Endothelial cell of umbilical vein (primary cell): ENCODE results near the gene APOO. TPM values are rescaled to one million over a fixed set of nuclear protein-coding genes. Genes with fewer than 3 reads are reported as not detected.

Experiments used
- BruUV-seq: library from RNA; stranded (reverse); fragments of 400-500 nt; replicated peaks from 2 replicates; lab custom pipeline; 2021; lab: Mats Ljungman, UMichigan
- CTCF ChIA-PET: fragments of 300-600, 350-600 bp; sonication (Branson Sonifier 250); formaldehyde crosslinking; loops from one replicate; lab custom pipeline; 2021; ENCODE audit warnings: antibody characterized with exemption, inconsistent platforms; lab: Charles Lee
- POLR2A ChIA-PET: fragments of 300-600, 350-600 bp; sonication (Branson Sonifier 250); formaldehyde crosslinking; loops from one replicate; lab custom pipeline; 2021; ENCODE audit warnings: antibody characterized with exemption, inconsistent platforms; lab: Charles Lee
- DNase-seq: peaks from one replicate; pipeline ENCODE4 v3.0.0-alpha.2; 2011; ENCODE audit warnings: low read depth, low spot score
- FAIRE-seq: peaks from 2 replicates; lab custom pipeline; 2011; peaks lifted over from hg19 to GRCh38; lab: Jason Lieb, UNC
- H2AFZ ChIP-seq: 2 replicates; pipeline ENCODE4 v1.6.0; 2012; ENCODE audit warnings: low read depth, low read length, control low read depth, inconsistent platforms
- H3K27ac ChIP-seq: 2 replicates; pipeline ENCODE4 v1.5.1; 2011; ENCODE audit warnings: low read depth, mild to moderate bottlenecking, control low read depth, low read length, moderate library complexity; ENCODE audit not compliant: insufficient read depth
- H3K27me3 ChIP-seq, 2 experiments: 2 replicates each; pipeline versions ENCODE4 v1.6.0 to v1.6.1; 2011; ENCODE audit warnings: low read length in 2 of 2, mixed read lengths in 1 of 2; ENCODE audit not compliant: control insufficient read depth in 2 of 2, insufficient read depth in 2 of 2
- H3K36me3 ChIP-seq, 2 experiments: 2 replicates in 1 of 2; 3 replicates in 1 of 2; pipeline ENCODE4 v1.5.1; 2011; ENCODE audit warnings: low read length in 2 of 2, mild to moderate bottlenecking in 1 of 2, moderate library complexity in 1 of 2; ENCODE audit not compliant: control insufficient read depth in 2 of 2, insufficient read depth in 2 of 2; ENCODE audit errors: extremely low read depth in 1 of 2
- H3K4me1 ChIP-seq: 3 replicates; pipeline ENCODE4 v1.5.1; 2011; ENCODE audit warnings: mild to moderate bottlenecking, low read length; ENCODE audit not compliant: control insufficient read depth, insufficient read depth; ENCODE audit errors: extremely low read depth
- H3K4me2 ChIP-seq: 2 replicates; pipeline ENCODE4 v1.6.1; 2011; ENCODE audit warnings: low read length, control low read depth, mixed read lengths; ENCODE audit not compliant: insufficient read depth
- H3K4me3 ChIP-seq, 3 experiments: fragments of 200-600 bp in 1 of 3; sonication (generic), shearing (Covaris generic) in 1 of 3; replicated peaks in 1 of 3; 2 replicates each; pipeline ENCODE4 v1.5.1; 2011 to 2016; ENCODE audit warnings: control low read depth in 3 of 3, low read length in 3 of 3, mild to moderate bottlenecking in 2 of 3, inconsistent platforms in 1 of 3, low read depth in 1 of 3, moderate library complexity in 1 of 3; ENCODE audit not compliant: insufficient read depth in 1 of 3
- H3K79me2 ChIP-seq: 2 replicates; pipeline ENCODE4 v1.6.0; 2012; ENCODE audit warnings: low read length, inconsistent platforms; ENCODE audit not compliant: control insufficient read depth, insufficient read depth
- H3K9ac ChIP-seq: replicated peaks from 2 replicates; pipeline ENCODE3; 2011; ENCODE audit warnings: low read length, control low read depth; ENCODE audit not compliant: insufficient read depth; ENCODE audit errors: extremely low read depth
- H3K9me1 ChIP-seq: replicated peaks from 3 replicates; pipeline ENCODE4 v1.6.0; 2011; ENCODE audit warnings: mild to moderate bottlenecking, low read length; ENCODE audit not compliant: control insufficient read depth, insufficient read depth; ENCODE audit errors: extremely low read depth
- H3K9me3 ChIP-seq: replicated peaks from 2 replicates; pipeline ENCODE4 v1.5.1; 2012; ENCODE audit warnings: low read length, inconsistent platforms; ENCODE audit not compliant: control insufficient read depth, insufficient read depth
- H4K20me1 ChIP-seq: replicated peaks from 2 replicates; pipeline ENCODE3; 2011; ENCODE audit warnings: mild to moderate bottlenecking, low read length; ENCODE audit not compliant: control insufficient read depth, insufficient read depth; ENCODE audit errors: extremely low read depth
- EZH2 ChIP-seq: IDR thresholded peaks from 2 replicates; pipeline ENCODE4 v1.6.1; 2012; ENCODE audit warnings: borderline replicate concordance, low read depth, mild to moderate bottlenecking, moderate library complexity, low read length, inconsistent platforms; ENCODE audit not compliant: severe bottlenecking
- FOS ChIP-seq: IDR thresholded peaks from 2 replicates; pipeline ENCODE4 v1.6.1; 2011; ENCODE audit warnings: mild to moderate bottlenecking, low read length, moderate library complexity, borderline replicate concordance; ENCODE audit not compliant: insufficient read depth
- GATA2 ChIP-seq: IDR thresholded peaks from 2 replicates; pipeline ENCODE4 v1.7.0; 2011; ENCODE audit warnings: low read depth, mild to moderate bottlenecking, moderate library complexity, mixed read lengths, low read length; ENCODE audit not compliant: insufficient read length, insufficient read depth
- JUN ChIP-seq: IDR thresholded peaks from 2 replicates; pipeline ENCODE4 v1.6.1; 2011; ENCODE audit warnings: borderline replicate concordance, low read depth; ENCODE audit not compliant: insufficient read length, insufficient read depth
- MAX ChIP-seq: IDR thresholded peaks from 2 replicates; pipeline ENCODE4 v1.6.1; 2011; ENCODE audit not compliant: insufficient read depth, insufficient read length
- MYC ChIP-seq: IDR thresholded peaks from one replicate; pipeline ENCODE4 v1.6.1; 2011; ENCODE audit warnings: mild to moderate bottlenecking, low read depth, low read length
- POLR2A ChIP-seq: IDR thresholded peaks from 2 replicates; pipeline ENCODE4 v1.6.1; 2012; ENCODE audit warnings: low read depth, mild to moderate bottlenecking, control low read depth, low read length
- POLR2AphosphoS5 ChIP-seq: IDR thresholded peaks from 2 replicates; pipeline ENCODE4 v1.6.1; 2012; ENCODE audit warnings: low read depth, mild to moderate bottlenecking, control low read depth, low read length, moderate library complexity; ENCODE audit not compliant: insufficient read depth
- dilution Hi-C: fragments of 300-500 bp; cut with MboI; formaldehyde crosslinking; loops from one replicate; pipeline ENCODE4 v1.15.0; 2019; ENCODE audit warnings: low sequenced_read_pairs; ENCODE audit not compliant: extremely low pct_ligation_motif_present
- intact Hi-C: fragments of 100-400 bp; cut with micrococcal nuclease; formaldehyde crosslinking; loops from one replicate; pipeline ENCODE4 v1.10.0; 2022
- polyA plus RNA-seq, 4 experiments: library from polyadenylated mRNA; depleted of rRNA in 3 of 4; stranded (reverse) in 3 of 4; unstranded in 1 of 4; fragments of >200 nt; gene quantifications; 2 replicates each; pipeline versions ENCODE4 v1.2.1 to v1.2.3, GENCODE V29; 2011 to 2012; ENCODE audit warnings: missing spikeins in 1 of 4
- total RNA-seq: library from RNA; stranded (reverse); gene quantifications from 2 replicates; pipeline ENCODE4 v1.2.3, GENCODE V29; 2021
- TF ChIP-seq, protein P1 (sequence below), 2 donors: IDR thresholded peaks; 1 replicate in 1 of 2; 2 replicates in 1 of 2; pipeline ENCODE4 v1.5.1; 2011; ENCODE audit warnings: low read length in 2 of 2, mild to moderate bottlenecking in 2 of 2, moderate library complexity in 2 of 2, control low read depth in 1 of 2, inconsistent platforms in 1 of 2, low read depth in 1 of 2; ENCODE audit not compliant: insufficient read depth in 1 of 2; ENCODE audit errors: extremely low read depth in 1 of 2

APOO gene
- total and polyA plus RNA-seq, 2 donors (not counting 3 experiments of a cell fraction or from before 2014, with no cell fraction given): 9.8 to 24.3 TPM

- DNase-seq: no peak
- Histone ChIP-seq H2AFZ (no peak overlapping the region), H3K4me2 (no peak overlapping the region), H3K79me2 (no peaks in the 10 kb centered on the region), H3K9ac (no peak overlapping the region), H3K27ac (no peak overlapping the region), H3K36me3 (no peaks in the 10 kb centered on the region), H4K20me1 (no peaks in the 10 kb centered on the region), H3K4me1 (peaks cover 10% of the 10 kb centered on the region), H3K9me1 (no peaks in the 10 kb centered on the region), H3K27me3 (no peaks in the 10 kb centered on the region), H3K9me3 (no peaks in the 10 kb centered on the region), H3K4me3 (no peak overlapping the region)
- ChIA-PET CTCF (interaction anchor here (1.1 kb wide), 1 partner anchor 79 kb away, joined by 3 read pairs; no protein-coding TSS in a partner anchor), POLR2A (no interaction called here)
- no TSS peak for BruUV-seq
- intact Hi-C loops (no loop called here), dilution Hi-C loops (no loop called here)
- FAIRE-seq: no peak
- no peak for TF ChIP-seq FOS
- TF ChIP-seq EZH2: no peak
- TF ChIP-seq POLR2A: no peak
- TF ChIP-seq GATA2: no peak
- TF ChIP-seq POLR2AphosphoS5: no peak
- TF ChIP-seq MYC: no peak
- TF ChIP-seq MAX: no peak
- TF ChIP-seq JUN: no peak
- TF ChIP-seq, protein P1, sequence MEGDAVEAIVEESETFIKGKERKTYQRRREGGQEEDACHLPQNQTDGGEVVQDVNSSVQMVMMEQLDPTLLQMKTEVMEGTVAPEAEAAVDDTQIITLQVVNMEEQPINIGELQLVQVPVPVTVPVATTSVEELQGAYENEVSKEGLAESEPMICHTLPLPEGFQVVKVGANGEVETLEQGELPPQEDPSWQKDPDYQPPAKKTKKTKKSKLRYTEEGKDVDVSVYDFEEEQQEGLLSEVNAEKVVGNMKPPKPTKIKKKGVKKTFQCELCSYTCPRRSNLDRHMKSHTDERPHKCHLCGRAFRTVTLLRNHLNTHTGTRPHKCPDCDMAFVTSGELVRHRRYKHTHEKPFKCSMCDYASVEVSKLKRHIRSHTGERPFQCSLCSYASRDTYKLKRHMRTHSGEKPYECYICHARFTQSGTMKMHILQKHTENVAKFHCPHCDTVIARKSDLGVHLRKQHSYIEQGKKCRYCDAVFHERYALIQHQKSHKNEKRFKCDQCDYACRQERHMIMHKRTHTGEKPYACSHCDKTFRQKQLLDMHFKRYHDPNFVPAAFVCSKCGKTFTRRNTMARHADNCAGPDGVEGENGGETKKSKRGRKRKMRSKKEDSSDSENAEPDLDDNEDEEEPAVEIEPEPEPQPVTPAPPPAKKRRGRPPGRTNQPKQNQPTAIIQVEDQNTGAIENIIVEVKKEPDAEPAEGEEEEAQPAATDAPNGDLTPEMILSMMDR (IDR thresholded peaks at IDR 0.05; ENCODE audit: extremely low read depth in 1 of 2, insufficient read depth in 1 of 2, low read depth in 1 of 2, low read length in 2 of 2): no peak
These were observed 19.8 kb downstream of the APOO start for GRCh38 chrX:23887918-23888317.
